A549 treated with CpdA at 1 μM for 4 hours (cell line): ENCODE results near the gene PDIA3. TPM values are rescaled to one million over a fixed set of nuclear protein-coding genes. Genes with fewer than 3 reads are reported as not detected.

Experiments
- total RNA-seq: library from RNA; stranded (reverse); fragments of 200-300 nt; extraction: Qiagen RNA extraction; gene quantifications from 5 replicates; pipeline ENCODE4 v1.2.3, GENCODE V29; 2022; ENCODE audit warnings: low read depth

PDIA3 gene
- 284 to 371 TPM (median 365 TPM) in 5 replicates for total RNA-seq

GRCh38 chr15:43746245-43746902 is at the start of gene PDIA3:
TSS of gene PDIA3 (plus strand) at chr15:43746438. CDS start at chr15:43746540, 102 bp downstream.

GRCh38 chr15:43776718-43777266 is 30.6 kb downstream of the PDIA3 start, which contains the start of gene ELL3:
TSS of gene ELL3 (minus strand) at chr15:43776966. CDS start at chr15:43776901, 65 bp downstream.

GRCh38 chr15:43791993-43792760 is 45.9 kb downstream of the PDIA3 start, which contains the start of gene SERF2:
TSS of gene SERF2 (plus strand) at chr15:43792320. CDS start at chr15:43792377, 57 bp downstream.

GRCh38 chr15:43799945-43800285 is 53.7 kb downstream of the PDIA3 start, which contains the start of gene SERINC4:
TSS of gene SERINC4 (minus strand) at chr15:43800220. CDS start at chr15:43799986, 234 bp downstream.

GRCh38 chr15:43800286-43801141 is 54.3 kb downstream of the PDIA3 start, which contains the start of gene HYPK:
TSS of gene HYPK (plus strand) at chr15:43800599. CDS start at chr15:43800623, 24 bp downstream.

Other genes with a start within 250 kb of the PDIA3 start
- 0.70 to 1.0 TPM (median 0.81 TPM) in 5 replicates for gene MAP1A, start 228.8 kb upstream of the PDIA3 start, total RNA-seq
- gene PPIP5K1, start 156.2 kb upstream of the PDIA3 start, total RNA-seq = 5.1 to 8.1 TPM (median 5.8 TPM) in 5 replicates
- gene CKMT1B, start 152.4 kb upstream of the PDIA3 start, total RNA-seq = 2.6 to 7.6 TPM (median 3.8 TPM) in 5 replicates
- 0.09 to 0.45 TPM (median 0.13 TPM) in 5 replicates for gene STRC, start 127.6 kb upstream of the PDIA3 start, total RNA-seq
- gene CATSPER2, start 97.6 kb upstream of the PDIA3 start, total RNA-seq = 0.40 to 3.4 TPM (median 0.84 TPM) in 5 replicates
- 1.2 to 3.3 TPM (median 2.4 TPM) in 5 replicates for gene CKMT1A, start 52.6 kb upstream of the PDIA3 start, total RNA-seq
- gene ELL3, start 30.5 kb downstream of the PDIA3 start, total RNA-seq = 1.1 to 2.2 TPM (median 1.6 TPM) in 5 replicates
- gene SERF2, start 45.9 kb downstream of the PDIA3 start, total RNA-seq = 438 to 716 TPM (median 681 TPM) in 5 replicates
- 0.05 to 0.12 TPM (median 0.08 TPM) in 4 of 5 replicates, not detected in the other for gene SERINC4, start 53.8 kb downstream of the PDIA3 start, total RNA-seq
- gene HYPK, start 54.2 kb downstream of the PDIA3 start, total RNA-seq = 3.0 to 6.1 TPM (median 4.8 TPM) in 5 replicates
- gene MFAP1, start 78.3 kb downstream of the PDIA3 start, total RNA-seq = 24.9 to 33.6 TPM (median 28.5 TPM) in 5 replicates
- 10.5 to 15.0 TPM (median 12.0 TPM) in 5 replicates for gene WDR76, start 80.6 kb downstream of the PDIA3 start, total RNA-seq